ENCODE measurements around the gene ZNF394. TPM values are rescaled to one million over a fixed set of nuclear protein-coding genes. Genes with fewer than 3 reads are reported as not detected.

The ZNF394 gene
- total and polyA plus RNA-seq, 4 donors: 14.9 to 32.3 (median 30.6) TPM

DNA sequence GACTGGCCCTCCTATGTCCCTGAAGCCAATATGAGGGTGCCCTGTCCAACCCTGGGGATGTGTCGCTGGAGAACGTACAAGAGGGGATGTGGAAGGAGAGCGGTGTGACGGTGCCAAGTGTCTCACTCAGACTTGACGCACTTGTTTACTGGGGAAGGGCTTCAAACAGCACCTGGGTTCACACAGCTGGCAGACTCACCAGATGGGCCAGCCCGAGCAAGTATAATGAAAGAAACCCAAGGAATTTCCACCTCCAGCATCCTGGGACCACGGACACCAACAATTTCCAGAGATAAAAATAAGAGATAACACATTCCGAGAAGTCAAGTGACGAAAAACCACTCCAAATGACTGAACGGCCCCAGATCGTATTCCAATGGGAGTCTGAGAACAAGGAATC is 39.4 kb downstream of the ZNF394 start:
- 81% methylated on average over 11 of the region's 11 CpGs for WGBS, 2 donors
- Histone ChIP-seq H3K36me3 (ENCODE audit: control insufficient read depth in 1 of 2, insufficient read depth in 2 of 2, low read length in 1 of 2) (peaks cover 0 to 5% of the 10 kb centered on the region in 2 donors), H3K4me1 (ENCODE audit: control insufficient read depth in 1 of 2, insufficient read depth in 2 of 2, low read length in 2 of 2) (no peaks in the 10 kb centered on the region), H3K9me3 (ENCODE audit: control insufficient read depth, low read length) (no peaks in the 10 kb centered on the region), H3K27me3 (ENCODE audit: control insufficient read depth in 1 of 2, insufficient read depth in 2 of 2, low read length in 1 of 2) (no peaks in the 10 kb centered on the region), H3K27ac (ENCODE audit: low read depth in 1 of 2, low read length in 2 of 2) (no peak overlapping the region), H3K4me3 (ENCODE audit: low read length in 2 of 2) (no peak overlapping the region)
- intact Hi-C loops (cut with DNase I): no loop called here
- DNase-seq (no peak), ATAC-seq (ENCODE audit: low FRiP score) (no peak)

- Histone ChIP-seq H3K36me3 (ENCODE audit: control insufficient read depth in 1 of 2, insufficient read depth in 2 of 2, low read length in 1 of 2) (peaks cover 0 to 7% of the 10 kb centered on the region in 2 donors), H3K4me3 (ENCODE audit: low read length in 2 of 2) (no peak overlapping the region)
- ATAC-seq (ENCODE audit: low FRiP score): no peak
Observed at GRCh38 chr7:99459087-99459486, 41.0 kb downstream of the ZNF394 start.

GRCh38 chr7:99457650-99458493 is 42.2 kb downstream of the ZNF394 start:
- Histone ChIP-seq H3K36me3 (ENCODE audit: control insufficient read depth in 1 of 2, insufficient read depth in 2 of 2, low read length in 1 of 2) (peaks cover 0 to 9% of the 10 kb centered on the region in 2 donors), H3K9me3 (ENCODE audit: control insufficient read depth, low read length) (no peaks in the 10 kb centered on the region), H3K27me3 (ENCODE audit: control insufficient read depth in 1 of 2, insufficient read depth in 2 of 2, low read length in 1 of 2) (no peaks in the 10 kb centered on the region), H3K4me1 (ENCODE audit: control insufficient read depth in 1 of 2, insufficient read depth in 2 of 2, low read length in 2 of 2) (no peaks in the 10 kb centered on the region), H3K4me3 (ENCODE audit: low read length in 2 of 2) (no peak overlapping the region), H3K27ac (ENCODE audit: low read depth in 1 of 2, low read length in 2 of 2) (no peak overlapping the region)
- WGBS, 2 donors: 78 to 79% methylated on average over 26 of the region's 26 CpGs
- no peak for ATAC-seq (ENCODE audit: low FRiP score)
- DNase-seq: no peak
- intact Hi-C loops (cut with DNase I): no loop called here

More at GRCh38 chr7:99459087-99459486, 41.0 kb downstream of the ZNF394 start:
- no peak for DNase-seq
- H3K9me3 ChIP-seq (ENCODE audit: control insufficient read depth, low read length): no peaks in the 10 kb centered on the region
- WGBS, 2 donors: 90 to 91% methylated on average over 8 of the region's 8 CpGs
- H3K4me1 ChIP-seq (ENCODE audit: control insufficient read depth in 1 of 2, insufficient read depth in 2 of 2, low read length in 2 of 2): no peaks in the 10 kb centered on the region
- no peak overlapping the region for H3K27ac ChIP-seq (ENCODE audit: low read depth in 1 of 2, low read length in 2 of 2)
- intact Hi-C loops (cut with DNase I): no loop called here
- no peaks in the 10 kb centered on the region for H3K27me3 ChIP-seq (ENCODE audit: control insufficient read depth in 1 of 2, insufficient read depth in 2 of 2, low read length in 1 of 2)

- H3K27ac ChIP-seq (ENCODE audit: low read depth in 1 of 2, low read length in 2 of 2): no peak overlapping the region
- H3K27me3 ChIP-seq (ENCODE audit: control insufficient read depth in 1 of 2, insufficient read depth in 2 of 2, low read length in 1 of 2): no peaks in the 10 kb centered on the region
- ATAC-seq (ENCODE audit: low FRiP score) (no peak), DNase-seq (no peak)
- H3K4me1 ChIP-seq (ENCODE audit: control insufficient read depth in 1 of 2, insufficient read depth in 2 of 2, low read length in 2 of 2): no peaks in the 10 kb centered on the region
- intact Hi-C loops (cut with DNase I): no loop called here
- 70 to 72% methylated on average over 6 of the region's 6 CpGs for WGBS, 2 donors
- H3K36me3 ChIP-seq (ENCODE audit: control insufficient read depth in 1 of 2, insufficient read depth in 2 of 2, low read length in 1 of 2): peaks cover 0 to 9% of the 10 kb centered on the region in 2 donors
- H3K4me3 ChIP-seq (ENCODE audit: low read length in 2 of 2): no peak overlapping the region
- no peaks in the 10 kb centered on the region for H3K9me3 ChIP-seq (ENCODE audit: control insufficient read depth, low read length)
Observed at GRCh38 chr7:99457050-99457649, 42.9 kb downstream of the ZNF394 start.

DNA sequence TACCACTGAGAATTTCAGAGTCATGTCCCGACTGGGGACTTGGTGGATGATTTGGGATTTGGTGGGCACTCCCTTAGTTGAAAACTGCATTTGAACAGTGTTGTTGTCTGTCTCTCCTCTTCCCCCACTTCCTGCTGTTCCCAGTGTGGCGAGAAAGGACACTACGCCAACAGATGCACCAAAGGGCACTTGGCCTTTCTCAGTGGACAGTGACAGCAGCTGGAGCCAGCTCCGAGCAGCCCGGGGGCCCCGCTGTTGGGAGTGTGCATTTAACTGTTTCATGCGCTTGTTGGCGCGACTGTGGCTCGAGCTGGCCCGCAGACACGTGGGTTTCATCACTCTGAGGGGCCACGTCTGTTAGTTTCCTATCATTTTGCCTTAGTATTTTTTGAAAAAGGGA is 43.8 kb downstream of the ZNF394 start:
- no peak overlapping the region for H3K4me3 ChIP-seq (ENCODE audit: low read length in 2 of 2)
- intact Hi-C loops (cut with DNase I): no loop called here
- no peak for DNase-seq
- H3K27me3 ChIP-seq (ENCODE audit: control insufficient read depth in 1 of 2, insufficient read depth in 2 of 2, low read length in 1 of 2): no peaks in the 10 kb centered on the region
- H3K36me3 ChIP-seq (ENCODE audit: control insufficient read depth in 1 of 2, insufficient read depth in 2 of 2, low read length in 1 of 2): peaks cover 0 to 9% of the 10 kb centered on the region in 2 donors
- ATAC-seq (ENCODE audit: low FRiP score): no peak
- no peak overlapping the region for H3K27ac ChIP-seq (ENCODE audit: low read depth in 1 of 2, low read length in 2 of 2)
- H3K4me1 ChIP-seq (ENCODE audit: control insufficient read depth in 1 of 2, insufficient read depth in 2 of 2, low read length in 2 of 2): no peaks in the 10 kb centered on the region
- WGBS, 2 donors: 66 to 72% methylated on average over 13 of the region's 13 CpGs
- H3K9me3 ChIP-seq (ENCODE audit: control insufficient read depth, low read length): no peaks in the 10 kb centered on the region

DNA sequence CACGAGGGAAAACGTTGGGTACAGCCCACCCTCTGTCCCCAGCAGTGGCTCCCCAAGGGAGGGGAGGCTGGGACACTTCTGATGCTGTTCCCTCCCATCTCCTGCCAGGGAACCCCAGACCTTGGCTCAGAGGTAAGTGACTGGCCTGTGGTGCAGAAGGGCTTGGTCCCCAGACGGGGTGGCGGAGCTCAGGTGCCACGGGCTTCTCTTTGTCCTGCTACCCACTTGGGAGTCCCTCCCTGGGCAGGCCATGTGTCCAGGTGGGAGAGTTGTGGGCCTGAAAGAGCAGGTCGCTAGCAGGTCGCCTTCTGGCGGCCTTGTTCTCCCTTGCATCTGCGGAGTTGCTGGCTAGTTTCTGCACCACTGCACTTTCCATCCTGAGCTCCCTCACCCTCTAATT is 44.2 kb downstream of the ZNF394 start:
- intact Hi-C loops (cut with DNase I): no loop called here
- H3K4me3 ChIP-seq (ENCODE audit: low read length in 2 of 2): no peak overlapping the region
- no peak overlapping the region for H3K27ac ChIP-seq (ENCODE audit: low read depth in 1 of 2, low read length in 2 of 2)
- peaks cover 0 to 9% of the 10 kb centered on the region in 2 donors for H3K36me3 ChIP-seq (ENCODE audit: control insufficient read depth in 1 of 2, insufficient read depth in 2 of 2, low read length in 1 of 2)
- no peaks in the 10 kb centered on the region for H3K4me1 ChIP-seq (ENCODE audit: control insufficient read depth in 1 of 2, insufficient read depth in 2 of 2, low read length in 2 of 2)
- H3K9me3 ChIP-seq (ENCODE audit: control insufficient read depth, low read length): no peaks in the 10 kb centered on the region
- no peak for ATAC-seq (ENCODE audit: low FRiP score)
- H3K27me3 ChIP-seq (ENCODE audit: control insufficient read depth in 1 of 2, insufficient read depth in 2 of 2, low read length in 1 of 2): no peaks in the 10 kb centered on the region
- 77 to 79% methylated on average over 9 of the region's 9 CpGs for WGBS, 2 donors
- DNase-seq: no peak

GRCh38 chr7:99453105-99453504 is 47.0 kb downstream of the ZNF394 start:
- intact Hi-C loops (cut with DNase I): no loop called here
- no peak for ATAC-seq (ENCODE audit: low FRiP score)
- 70 to 76% methylated on average over 11 of the region's 11 CpGs for WGBS, 2 donors

DNA sequence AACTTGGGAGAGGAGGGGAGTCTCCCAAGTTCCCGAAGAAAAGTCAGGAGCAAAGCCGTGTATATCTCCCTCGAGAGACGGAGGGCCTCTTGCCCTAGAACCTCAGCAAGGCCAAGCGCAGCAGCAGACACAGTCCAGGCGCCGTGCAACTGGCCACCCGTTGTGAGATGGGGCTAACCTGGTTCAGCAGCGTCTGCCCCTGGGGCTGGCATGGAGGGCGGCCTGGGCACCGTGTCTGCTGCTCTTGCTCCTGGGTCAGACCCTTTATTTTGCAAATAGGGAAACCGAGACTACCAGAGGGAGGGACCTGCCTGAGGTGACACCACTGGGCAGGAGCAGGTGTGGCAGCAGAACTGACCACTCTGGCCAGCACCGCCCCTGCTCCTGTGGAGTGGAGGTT is 47.5 kb downstream of the ZNF394 start:
- intact Hi-C loops (cut with DNase I): no loop called here
- ATAC-seq (ENCODE audit: low FRiP score) (no peak), DNase-seq (no peak)
- Histone ChIP-seq H3K9me3 (ENCODE audit: control insufficient read depth, low read length) (no peaks in the 10 kb centered on the region), H3K4me1 (ENCODE audit: control insufficient read depth in 1 of 2, insufficient read depth in 2 of 2, low read length in 2 of 2) (no peaks in the 10 kb centered on the region), H3K27me3 (ENCODE audit: control insufficient read depth in 1 of 2, insufficient read depth in 2 of 2, low read length in 1 of 2) (no peaks in the 10 kb centered on the region), H3K27ac (ENCODE audit: low read depth in 1 of 2, low read length in 2 of 2) (no peak overlapping the region), H3K36me3 (ENCODE audit: control insufficient read depth in 1 of 2, insufficient read depth in 2 of 2, low read length in 1 of 2) (peaks cover 0 to 6% of the 10 kb centered on the region in 2 donors), H3K4me3 (ENCODE audit: low read length in 2 of 2) (no peak overlapping the region)
- 83 to 87% methylated on average over 13 of the region's 13 CpGs for WGBS, 2 donors

More at GRCh38 chr7:99453105-99453504, 47.0 kb downstream of the ZNF394 start:
- Histone ChIP-seq H3K4me1 (ENCODE audit: control insufficient read depth in 1 of 2, insufficient read depth in 2 of 2, low read length in 2 of 2) (no peaks in the 10 kb centered on the region), H3K27ac (ENCODE audit: low read depth in 1 of 2, low read length in 2 of 2) (no peak overlapping the region), H3K4me3 (ENCODE audit: low read length in 2 of 2) (no peak overlapping the region), H3K27me3 (ENCODE audit: control insufficient read depth in 1 of 2, insufficient read depth in 2 of 2, low read length in 1 of 2) (no peaks in the 10 kb centered on the region), H3K36me3 (ENCODE audit: control insufficient read depth in 1 of 2, insufficient read depth in 2 of 2, low read length in 1 of 2) (peaks cover 0 to 6% of the 10 kb centered on the region in 2 donors), H3K9me3 (ENCODE audit: control insufficient read depth, low read length) (no peaks in the 10 kb centered on the region)
- no peak for DNase-seq

DNA sequence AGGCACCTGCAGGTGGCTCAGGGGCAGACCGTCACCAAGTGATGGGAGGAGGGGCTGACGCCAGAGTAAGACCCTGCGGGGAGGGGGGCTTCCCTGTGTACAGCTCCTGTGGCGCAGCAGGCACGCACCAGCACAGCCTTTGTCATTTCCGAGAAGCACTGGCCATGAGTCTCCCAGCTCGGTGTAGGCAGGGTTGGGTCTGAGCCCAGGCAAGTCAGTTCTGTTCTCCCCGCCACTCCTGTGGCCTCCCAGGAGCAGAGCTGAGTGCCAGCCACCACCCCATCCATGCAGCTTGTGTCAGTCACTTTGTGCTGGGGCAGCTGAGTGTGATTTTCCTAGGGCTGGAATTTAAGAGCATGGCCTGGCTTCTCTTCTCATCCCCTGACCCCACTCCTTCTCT is 48.1 kb downstream of the ZNF394 start:
- no peaks in the 10 kb centered on the region for H3K9me3 ChIP-seq (ENCODE audit: control insufficient read depth, low read length)
- intact Hi-C loops (cut with DNase I): no loop called here
- no peak overlapping the region for H3K27ac ChIP-seq (ENCODE audit: low read depth in 1 of 2, low read length in 2 of 2)
- H3K4me3 ChIP-seq (ENCODE audit: low read length in 2 of 2): no peak overlapping the region
- H3K36me3 ChIP-seq (ENCODE audit: control insufficient read depth in 1 of 2, insufficient read depth in 2 of 2, low read length in 1 of 2): peaks cover 0 to 6% of the 10 kb centered on the region in 2 donors
- no peaks in the 10 kb centered on the region for H3K27me3 ChIP-seq (ENCODE audit: control insufficient read depth in 1 of 2, insufficient read depth in 2 of 2, low read length in 1 of 2)
- WGBS, 2 donors: 78 to 84% methylated on average over 8 of the region's 8 CpGs
- no peaks in the 10 kb centered on the region for H3K4me1 ChIP-seq (ENCODE audit: control insufficient read depth in 1 of 2, insufficient read depth in 2 of 2, low read length in 2 of 2)
- DNase-seq (no peak), ATAC-seq (ENCODE audit: low FRiP score) (no peak)
